KOPT-K1 (cell line): ENCODE measurements around the gene PIBF1.
"Not testable (repeated sequence)": the region's sequence is repeated elsewhere in the genome, so short reads cannot be mapped to it uniquely, and the experiment has no call there.

Experiments
- H3K27ac ChIP-seq: fragments of 200-600 bp; sonication (generic); 2 replicates; pipeline ENCODE4 v1.5.1; 2016; ENCODE audit warnings: antibody characterized with exemption, mild to moderate bottlenecking, low read depth, low read length; ENCODE audit not compliant: poor library complexity, severe bottlenecking
- H3K36me3 ChIP-seq: fragments of 200-600 bp; sonication (generic); 2 replicates; pipeline ENCODE4 v1.5.1; 2017; ENCODE audit warnings: antibody characterized with exemption, mild to moderate bottlenecking, low read length, moderate library complexity; ENCODE audit not compliant: insufficient read depth
- H3K9me3 ChIP-seq: fragments of 200-600 bp; sonication (generic); 2 replicates; pipeline ENCODE4 v1.5.1; 2017; ENCODE audit warnings: antibody characterized with exemption, low read length, mild to moderate bottlenecking; ENCODE audit not compliant: insufficient read depth, poor library complexity, severe bottlenecking

The PIBF1 gene

GRCh38 chr13:72804301-72804700, 22.4 kb downstream of the PIBF1 start:
- Histone ChIP-seq H3K27ac (no peak overlapping the region), H3K36me3 (peaks cover 82% of the 10 kb centered on the region), H3K9me3 (no peaks in the 10 kb centered on the region)

GRCh38 chr13:72805676-72806346, 23.9 kb downstream of the PIBF1 start:
- Histone ChIP-seq H3K36me3 (peaks cover 66% of the 10 kb centered on the region), H3K9me3 (no peaks in the 10 kb centered on the region), H3K27ac (no peak overlapping the region)

- H3K27ac ChIP-seq, H3K9me3 ChIP-seq: not testable (repeated sequence)
- peaks cover 59% of the 10 kb centered on the region for H3K36me3 ChIP-seq
These were observed 24.6 kb downstream of the PIBF1 start for GRCh38 chr13:72806514-72806913.

DNA sequence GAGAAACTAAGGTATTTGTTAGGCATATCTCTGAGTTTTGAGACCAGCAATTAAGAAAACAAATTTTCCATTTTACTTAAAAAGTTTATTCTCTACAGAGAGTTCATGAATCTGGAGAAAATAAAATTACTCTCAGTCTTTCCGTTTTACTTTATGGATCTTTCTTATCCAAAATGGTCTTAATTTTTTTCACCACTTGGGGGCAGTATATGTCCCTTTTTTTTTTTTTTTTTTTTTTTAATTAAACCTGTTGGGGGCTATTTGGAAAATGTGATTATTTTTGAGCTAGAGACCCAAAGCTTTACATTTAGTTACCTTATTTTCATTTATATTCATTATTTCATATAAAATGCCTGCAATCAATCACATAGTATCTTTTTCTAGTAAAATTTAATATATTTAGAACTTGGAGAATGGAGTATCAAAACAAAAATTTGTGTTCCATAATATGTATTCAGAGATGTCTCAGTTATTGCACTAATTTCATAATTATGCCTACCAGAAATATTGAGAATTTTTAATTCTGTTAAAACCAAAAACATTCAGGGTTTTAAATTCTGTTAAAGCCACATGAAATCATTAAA, 27.1 kb downstream of the PIBF1 start:
- Histone ChIP-seq H3K9me3 (no peaks in the 10 kb centered on the region), H3K36me3 (peaks cover 57% of the 10 kb centered on the region), H3K27ac (no peak overlapping the region)

- H3K27ac ChIP-seq, result no peak overlapping the region
- peaks cover 86% of the 10 kb centered on the region for H3K36me3 ChIP-seq
- no peaks in the 10 kb centered on the region for H3K9me3 ChIP-seq
These were observed 38.4 kb downstream of the PIBF1 start for GRCh38 chr13:72820156-72820897.

DNA sequence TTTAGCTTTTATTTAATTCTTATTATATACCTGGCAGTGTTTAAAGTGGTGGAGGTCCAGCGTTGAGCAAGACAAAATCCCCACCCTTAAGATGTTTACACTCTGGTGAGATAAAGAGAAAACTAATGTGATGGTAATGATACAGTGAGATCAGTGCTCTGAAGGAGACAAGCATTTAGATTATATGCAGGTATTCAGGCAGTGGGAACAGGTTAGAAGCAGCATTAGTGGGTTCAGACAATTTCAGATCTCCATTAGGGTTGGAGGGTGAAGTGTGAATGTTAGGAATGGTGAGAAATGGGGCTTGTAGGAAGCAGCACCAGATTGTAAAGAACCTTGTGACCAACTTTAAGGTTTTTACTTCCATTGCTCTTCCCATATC, 39.0 kb downstream of the PIBF1 start:
- H3K27ac ChIP-seq, result no peak overlapping the region
- H3K36me3 ChIP-seq, result peaks cover 86% of the 10 kb centered on the region
- H3K9me3 ChIP-seq, result no peaks in the 10 kb centered on the region

- H3K36me3 ChIP-seq, result peaks cover 89% of the 10 kb centered on the region
- no peaks in the 10 kb centered on the region for H3K9me3 ChIP-seq
These were observed 41.1 kb downstream of the PIBF1 start for GRCh38 chr13:72823081-72823480.

DNA sequence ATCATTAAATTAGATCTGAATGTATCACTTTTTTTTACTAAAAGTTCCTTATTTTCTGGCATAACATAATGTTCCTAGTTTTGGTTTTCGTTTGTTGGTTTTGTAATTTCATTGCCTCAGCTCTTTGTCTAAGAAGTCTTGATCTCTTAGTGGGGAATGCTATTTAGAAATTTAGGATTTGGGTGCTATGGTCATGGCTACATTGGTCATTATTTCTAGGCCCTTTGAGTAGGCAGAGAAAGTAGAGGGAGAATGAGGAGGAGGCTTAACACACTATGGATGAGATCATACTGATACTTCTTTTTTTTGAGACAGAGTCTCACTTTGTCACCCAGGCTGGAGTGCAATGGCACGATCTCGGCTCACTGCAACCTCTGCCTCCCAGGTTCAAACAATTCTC, 41.8 kb downstream of the PIBF1 start:
- Histone ChIP-seq H3K9me3 (no peaks in the 10 kb centered on the region), H3K27ac (no peak overlapping the region), H3K36me3 (peaks cover 91% of the 10 kb centered on the region)

More at GRCh38 chr13:72823081-72823480, 41.1 kb downstream of the PIBF1 start:
- no peak overlapping the region for H3K27ac ChIP-seq

DNA sequence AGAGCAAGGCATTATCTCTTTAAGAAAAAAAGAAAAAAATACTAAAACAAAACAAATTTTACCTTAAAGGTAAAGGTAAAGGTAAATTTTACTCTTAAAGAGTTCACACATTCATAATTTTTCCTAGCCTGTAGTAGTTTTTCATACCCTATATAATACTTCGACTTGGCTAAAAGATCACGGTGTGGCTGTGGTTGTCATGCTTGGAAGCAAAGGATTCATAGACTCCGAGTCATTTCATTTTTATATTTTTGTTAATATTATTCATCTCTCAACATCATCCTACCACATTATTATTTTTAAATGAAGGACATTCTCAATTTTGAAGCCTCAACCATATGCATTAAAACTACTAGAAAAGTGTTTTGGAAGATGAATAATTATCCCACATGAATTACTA, 52.7 kb downstream of the PIBF1 start:
- Histone ChIP-seq H3K27ac (no peak overlapping the region), H3K9me3 (no peaks in the 10 kb centered on the region), H3K36me3 (peaks cover 64% of the 10 kb centered on the region)

- Histone ChIP-seq H3K9me3 (no peaks in the 10 kb centered on the region), H3K36me3 (peaks cover 66% of the 10 kb centered on the region), H3K27ac (no peak overlapping the region)
These were observed 58.0 kb downstream of the PIBF1 start for GRCh38 chr13:72839831-72840426.

- H3K27ac ChIP-seq, result no peak overlapping the region
- peaks cover 65% of the 10 kb centered on the region for H3K36me3 ChIP-seq
- H3K9me3 ChIP-seq, result no peaks in the 10 kb centered on the region
These were observed 61.1 kb downstream of the PIBF1 start for GRCh38 chr13:72842991-72843390.

GRCh38 chr13:72845148-72845547, 63.2 kb downstream of the PIBF1 start:
- peaks cover 61% of the 10 kb centered on the region for H3K36me3 ChIP-seq
- H3K27ac ChIP-seq, H3K9me3 ChIP-seq: not testable (repeated sequence)

DNA sequence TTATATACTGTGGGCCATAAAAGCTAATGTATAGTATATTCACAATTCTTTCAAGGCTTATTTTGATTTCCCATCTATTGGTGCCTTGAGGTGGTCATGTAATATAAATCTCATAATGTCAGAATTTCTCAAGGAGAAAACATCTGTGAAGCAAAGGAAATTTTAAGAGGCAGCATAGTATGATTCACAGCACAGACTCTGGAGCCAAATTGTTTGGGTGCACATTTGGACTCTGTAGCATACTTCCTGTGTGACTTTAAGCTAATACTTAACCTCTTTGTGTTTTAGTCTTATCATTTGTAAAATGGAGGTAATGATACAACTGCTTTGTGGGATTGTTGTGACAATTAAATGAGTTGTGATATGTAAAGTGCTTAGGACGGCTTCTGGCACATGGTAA, 67.6 kb downstream of the PIBF1 start:
- Histone ChIP-seq H3K36me3 (peaks cover 70% of the 10 kb centered on the region), H3K27ac (no peak overlapping the region), H3K9me3 (no peaks in the 10 kb centered on the region)

DNA sequence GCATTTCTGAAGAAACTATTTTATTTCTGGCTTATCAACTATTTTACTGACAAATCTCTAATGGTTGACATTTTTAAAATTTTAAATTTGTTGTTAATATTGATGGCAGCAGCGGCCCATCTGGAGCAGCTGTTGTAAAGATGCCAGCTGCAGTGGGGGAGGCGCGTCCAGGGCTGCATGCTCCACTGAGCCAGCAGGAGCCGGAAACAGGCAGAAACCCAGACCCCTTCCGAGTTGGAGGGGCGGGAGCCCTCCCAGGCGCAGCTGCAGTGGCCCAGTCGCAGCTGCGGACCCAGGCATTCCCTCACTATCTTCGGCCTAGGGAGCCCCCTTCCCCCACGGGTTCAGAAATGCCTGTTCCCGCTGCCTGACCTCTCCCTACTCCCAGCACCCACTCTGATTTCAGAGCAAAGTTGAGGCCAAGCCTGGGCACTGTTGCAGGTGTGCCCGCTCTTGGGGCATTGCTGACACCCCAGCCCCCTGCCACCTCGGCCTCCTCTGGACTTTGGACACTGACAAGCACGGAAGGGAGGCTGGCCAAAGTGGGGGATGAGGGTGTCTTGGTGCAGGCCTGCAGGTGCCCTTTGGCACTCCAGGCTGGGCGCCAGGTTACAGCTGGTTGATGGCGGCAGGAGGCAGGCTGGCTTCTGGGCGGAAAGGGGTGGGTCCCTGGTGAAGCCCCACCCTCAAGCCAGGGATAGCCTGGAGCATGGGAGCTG, 69.2 kb downstream of the PIBF1 start:
- Histone ChIP-seq H3K27ac (no peak overlapping the region), H3K36me3 (peaks cover 68% of the 10 kb centered on the region), H3K9me3 (no peaks in the 10 kb centered on the region)

- no peak overlapping the region for H3K27ac ChIP-seq
- no peaks in the 10 kb centered on the region for H3K9me3 ChIP-seq
- H3K36me3 ChIP-seq, result peaks cover 65% of the 10 kb centered on the region
These were observed 69.7 kb downstream of the PIBF1 start for GRCh38 chr13:72851678-72852014.
